ENCODE measurements around the gene DYNC1H1. TPM values are rescaled to one million over a fixed set of nuclear protein-coding genes. Genes with fewer than 3 reads are reported as not detected.

The DYNC1H1 gene
- polyA plus RNA-seq, 1 donor from 2014 or later, result 298 TPM

DNA sequence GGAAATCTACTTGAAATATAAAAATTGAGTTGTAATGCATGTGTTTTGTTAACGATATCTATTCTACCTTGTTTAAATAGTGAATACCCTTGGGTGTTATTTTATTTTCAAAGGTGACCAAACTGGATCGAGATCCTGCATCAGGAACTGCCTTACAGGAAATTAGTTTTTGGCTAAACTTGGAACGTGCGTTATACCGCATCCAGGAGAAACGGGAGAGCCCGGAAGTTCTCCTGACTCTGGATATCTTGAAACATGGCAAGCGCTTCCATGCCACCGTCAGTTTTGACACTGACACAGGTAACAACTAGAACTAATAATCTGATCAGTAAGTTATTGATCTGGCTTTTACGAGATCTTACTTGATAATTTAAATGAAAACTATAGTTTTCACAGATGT lies 15.9 kb downstream of the DYNC1H1 start:
- no peak overlapping the region for H3K4me2 ChIP-seq (ENCODE audit: low read length)
- no peaks in the 10 kb centered on the region for H3K27me3 ChIP-seq (ENCODE audit: insufficient read depth, low read depth, low read length)
- H3K79me2 ChIP-seq (replicated peaks; ENCODE audit: insufficient read depth, low read length), result peaks cover 26% of the 10 kb centered on the region

DNA sequence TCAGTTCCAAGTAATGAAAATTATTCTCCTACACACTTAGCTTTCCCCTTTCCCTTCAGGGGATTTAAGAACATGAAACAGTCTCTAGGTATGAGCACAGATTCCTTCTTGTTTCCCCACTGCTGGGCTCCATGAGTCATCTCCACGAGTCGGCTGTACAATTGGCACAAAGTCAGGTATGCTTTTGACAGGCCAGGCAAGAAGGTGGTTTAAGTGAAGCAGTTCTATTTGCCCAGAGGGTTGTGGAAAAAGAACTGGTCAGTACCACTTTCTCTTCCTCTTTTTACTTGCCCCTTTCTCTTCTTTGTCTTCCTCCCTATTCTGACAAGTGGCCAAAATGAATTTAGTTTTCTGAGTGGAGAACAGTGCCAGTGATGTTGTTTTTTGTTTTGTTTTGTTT lies 16.3 kb downstream of the DYNC1H1 start:
- TF ChIP-seq RAD21 (conservative IDR thresholded peaks at IDR 0.05) (no peak), SMC3 (conservative IDR thresholded peaks at IDR 0.05; ENCODE audit: poor library complexity) (no peak), MXI1 (conservative IDR thresholded peaks at IDR 0.05; ENCODE audit: poor library complexity, severe bottlenecking) (no peak), EP300 (conservative IDR thresholded peaks at IDR 0.05; ENCODE audit: poor library complexity, severe bottlenecking) (no peak), EZH2 (IDR thresholded peaks at IDR 0.05; ENCODE audit: borderline replicate concordance, insufficient read depth, low read length, poor library complexity, severe bottlenecking) (no peak), TAF1 (IDR thresholded peaks at IDR 0.05; ENCODE audit: low read depth) (no peak), POLR2AphosphoS5 (IDR thresholded peaks at IDR 0.05) (no peak)
- TF ChIP-seq, protein P1, sequence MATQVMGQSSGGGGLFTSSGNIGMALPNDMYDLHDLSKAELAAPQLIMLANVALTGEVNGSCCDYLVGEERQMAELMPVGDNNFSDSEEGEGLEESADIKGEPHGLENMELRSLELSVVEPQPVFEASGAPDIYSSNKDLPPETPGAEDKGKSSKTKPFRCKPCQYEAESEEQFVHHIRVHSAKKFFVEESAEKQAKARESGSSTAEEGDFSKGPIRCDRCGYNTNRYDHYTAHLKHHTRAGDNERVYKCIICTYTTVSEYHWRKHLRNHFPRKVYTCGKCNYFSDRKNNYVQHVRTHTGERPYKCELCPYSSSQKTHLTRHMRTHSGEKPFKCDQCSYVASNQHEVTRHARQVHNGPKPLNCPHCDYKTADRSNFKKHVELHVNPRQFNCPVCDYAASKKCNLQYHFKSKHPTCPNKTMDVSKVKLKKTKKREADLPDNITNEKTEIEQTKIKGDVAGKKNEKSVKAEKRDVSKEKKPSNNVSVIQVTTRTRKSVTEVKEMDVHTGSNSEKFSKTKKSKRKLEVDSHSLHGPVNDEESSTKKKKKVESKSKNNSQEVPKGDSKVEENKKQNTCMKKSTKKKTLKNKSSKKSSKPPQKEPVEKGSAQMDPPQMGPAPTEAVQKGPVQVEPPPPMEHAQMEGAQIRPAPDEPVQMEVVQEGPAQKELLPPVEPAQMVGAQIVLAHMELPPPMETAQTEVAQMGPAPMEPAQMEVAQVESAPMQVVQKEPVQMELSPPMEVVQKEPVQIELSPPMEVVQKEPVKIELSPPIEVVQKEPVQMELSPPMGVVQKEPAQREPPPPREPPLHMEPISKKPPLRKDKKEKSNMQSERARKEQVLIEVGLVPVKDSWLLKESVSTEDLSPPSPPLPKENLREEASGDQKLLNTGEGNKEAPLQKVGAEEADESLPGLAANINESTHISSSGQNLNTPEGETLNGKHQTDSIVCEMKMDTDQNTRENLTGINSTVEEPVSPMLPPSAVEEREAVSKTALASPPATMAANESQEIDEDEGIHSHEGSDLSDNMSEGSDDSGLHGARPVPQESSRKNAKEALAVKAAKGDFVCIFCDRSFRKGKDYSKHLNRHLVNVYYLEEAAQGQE (IDR thresholded peaks at IDR 0.05; ENCODE audit: borderline replicate concordance), result no peak
- TF ChIP-seq, protein P2, sequence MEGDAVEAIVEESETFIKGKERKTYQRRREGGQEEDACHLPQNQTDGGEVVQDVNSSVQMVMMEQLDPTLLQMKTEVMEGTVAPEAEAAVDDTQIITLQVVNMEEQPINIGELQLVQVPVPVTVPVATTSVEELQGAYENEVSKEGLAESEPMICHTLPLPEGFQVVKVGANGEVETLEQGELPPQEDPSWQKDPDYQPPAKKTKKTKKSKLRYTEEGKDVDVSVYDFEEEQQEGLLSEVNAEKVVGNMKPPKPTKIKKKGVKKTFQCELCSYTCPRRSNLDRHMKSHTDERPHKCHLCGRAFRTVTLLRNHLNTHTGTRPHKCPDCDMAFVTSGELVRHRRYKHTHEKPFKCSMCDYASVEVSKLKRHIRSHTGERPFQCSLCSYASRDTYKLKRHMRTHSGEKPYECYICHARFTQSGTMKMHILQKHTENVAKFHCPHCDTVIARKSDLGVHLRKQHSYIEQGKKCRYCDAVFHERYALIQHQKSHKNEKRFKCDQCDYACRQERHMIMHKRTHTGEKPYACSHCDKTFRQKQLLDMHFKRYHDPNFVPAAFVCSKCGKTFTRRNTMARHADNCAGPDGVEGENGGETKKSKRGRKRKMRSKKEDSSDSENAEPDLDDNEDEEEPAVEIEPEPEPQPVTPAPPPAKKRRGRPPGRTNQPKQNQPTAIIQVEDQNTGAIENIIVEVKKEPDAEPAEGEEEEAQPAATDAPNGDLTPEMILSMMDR (IDR thresholded peaks at IDR 0.05; ENCODE audit: poor library complexity, severe bottlenecking), result no peak
- H3K9me2 ChIP-seq (ENCODE audit: insufficient read depth, low read length), result no peaks in the 10 kb centered on the region
- H3K9ac ChIP-seq (ENCODE audit: low read length), result no peak overlapping the region
- no peak overlapping the region for H3K27ac ChIP-seq (ENCODE audit: low read length)
- H3K9me3 ChIP-seq (ENCODE audit: low read length), result no peaks in the 10 kb centered on the region
- H3F3A ChIP-seq (ENCODE audit: insufficient read depth, low read length, poor library complexity, severe bottlenecking), result no peaks in the 10 kb centered on the region
- peaks cover 11% of the 10 kb centered on the region for H3K36me3 ChIP-seq (ENCODE audit: insufficient read depth, low read length)
- H4K20me1 ChIP-seq (ENCODE audit: insufficient read depth), result peaks cover 17% of the 10 kb centered on the region
- no peak overlapping the region for H2AFZ ChIP-seq (ENCODE audit: low read depth, low read length)
- no peaks in the 10 kb centered on the region for H3K27me3 ChIP-seq (ENCODE audit: insufficient read depth, low read depth, low read length)
- H3K79me2 ChIP-seq (replicated peaks; ENCODE audit: insufficient read depth, low read length), result peaks cover 21% of the 10 kb centered on the region
- no peak overlapping the region for H3K4me3 ChIP-seq (ENCODE audit: low read length)
- H3K4me2 ChIP-seq (ENCODE audit: low read length), result no peak overlapping the region

More for the DNA sequence above, 15.9 kb downstream of the DYNC1H1 start:
- peaks cover 10% of the 10 kb centered on the region for H3K36me3 ChIP-seq (ENCODE audit: insufficient read depth, low read length)
- no peaks in the 10 kb centered on the region for H3F3A ChIP-seq (ENCODE audit: insufficient read depth, low read length, poor library complexity, severe bottlenecking)
- H3K9me2 ChIP-seq (ENCODE audit: insufficient read depth, low read length), result no peaks in the 10 kb centered on the region
- H3K9ac ChIP-seq (ENCODE audit: low read length), result no peak overlapping the region
- H4K20me1 ChIP-seq (ENCODE audit: insufficient read depth), result peaks cover 21% of the 10 kb centered on the region
- no peak overlapping the region for H2AFZ ChIP-seq (ENCODE audit: low read depth, low read length)
- H3K9me3 ChIP-seq (ENCODE audit: low read length), result no peaks in the 10 kb centered on the region
- TF ChIP-seq EZH2 (IDR thresholded peaks at IDR 0.05; ENCODE audit: borderline replicate concordance, insufficient read depth, low read length, poor library complexity, severe bottlenecking) (no peak), EP300 (conservative IDR thresholded peaks at IDR 0.05; ENCODE audit: poor library complexity, severe bottlenecking) (no peak), POLR2AphosphoS5 (IDR thresholded peaks at IDR 0.05) (no peak), SMC3 (conservative IDR thresholded peaks at IDR 0.05; ENCODE audit: poor library complexity) (no peak), RAD21 (conservative IDR thresholded peaks at IDR 0.05) (no peak), TAF1 (IDR thresholded peaks at IDR 0.05; ENCODE audit: low read depth) (no peak), MXI1 (conservative IDR thresholded peaks at IDR 0.05; ENCODE audit: poor library complexity, severe bottlenecking) (no peak)
- TF ChIP-seq, protein P1 (IDR thresholded peaks at IDR 0.05; ENCODE audit: borderline replicate concordance), result no peak
- TF ChIP-seq, protein P2 (IDR thresholded peaks at IDR 0.05; ENCODE audit: poor library complexity, severe bottlenecking), result no peak
- H3K4me3 ChIP-seq (ENCODE audit: low read length), result no peak overlapping the region
- H3K27ac ChIP-seq (ENCODE audit: low read length), result no peak overlapping the region
